Stimulated activated CD4-positive, alpha-beta T cell treated with anti-CD3 and anti-CD28 coated beads, Interleukin-1b, Interleukin-23, amount 100 ng/mL, for 4 hours (primary cell): ENCODE measurements around the gene SLC2A4.

Experiments used
- DNase-seq, 2 donors: peaks; one replicate each; pipeline ENCODE4 v3.0.0-alpha.2; 2020; ENCODE audit warnings: low read depth in 2 of 2

Gene SLC2A4

GRCh38 chr17:7306911-7307685 lies 25.6 kb downstream of the SLC2A4 start, which contains the start of gene EIF5A:
TSS of gene EIF5A (plus strand) at chr17:7307628. CDS start at chr17:7309636, 2,008 bp downstream.
- DNase-seq, result peak; percentile 100

DNA sequence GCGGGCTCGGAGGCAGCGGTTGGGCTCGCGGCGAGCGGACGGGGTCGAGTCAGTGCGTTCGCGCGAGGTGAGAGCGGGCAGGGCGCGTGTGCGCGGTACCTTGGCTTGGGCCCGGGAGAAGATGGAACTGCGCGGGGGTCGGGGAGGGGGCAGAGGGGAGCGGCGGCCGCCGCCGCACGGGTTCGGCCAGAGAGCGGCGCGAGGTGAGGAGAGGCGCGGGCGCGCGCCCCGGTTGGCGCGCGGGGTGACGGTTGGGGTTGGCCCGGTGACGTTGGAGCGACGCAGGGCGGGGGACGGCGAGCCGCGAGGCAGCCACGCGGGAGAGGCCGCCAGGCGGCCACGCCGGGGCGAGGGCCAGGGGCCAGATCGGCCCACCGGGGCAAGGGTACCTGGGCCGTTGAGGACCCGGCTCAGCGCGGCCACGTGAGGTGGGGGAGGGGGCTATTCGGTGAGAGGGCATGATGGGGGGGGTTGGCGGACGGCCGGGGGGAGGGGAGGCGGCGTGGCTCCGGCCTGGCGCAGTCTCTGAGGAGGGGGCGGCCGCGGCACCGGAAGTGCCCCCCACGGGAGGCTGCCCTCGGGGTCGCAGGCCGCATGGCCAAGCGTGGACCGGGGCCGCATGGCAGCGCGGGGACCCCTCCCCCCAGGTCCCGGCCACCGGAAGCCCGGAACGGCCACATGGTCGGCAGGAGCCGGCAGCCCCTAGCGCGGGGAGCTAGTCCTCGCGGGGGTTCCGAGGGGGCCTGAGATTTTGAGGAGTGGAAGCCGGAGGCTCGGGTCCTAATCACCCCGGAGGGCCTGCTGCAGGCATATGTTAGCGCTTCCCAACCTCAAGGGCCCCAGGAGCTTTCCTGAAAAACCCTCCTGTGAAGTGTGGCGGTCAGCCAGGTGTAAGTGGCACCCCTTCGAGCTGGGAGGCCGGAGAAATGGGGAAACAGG lies 26.4 kb downstream of the SLC2A4 start:
- DNase-seq, result peak in 1 of 2 donors; percentile 44

- DNase-seq, result peak; percentile 70 to 81
These were observed 27.3 kb downstream of the SLC2A4 start for GRCh38 chr17:7308625-7309433.

DNA sequence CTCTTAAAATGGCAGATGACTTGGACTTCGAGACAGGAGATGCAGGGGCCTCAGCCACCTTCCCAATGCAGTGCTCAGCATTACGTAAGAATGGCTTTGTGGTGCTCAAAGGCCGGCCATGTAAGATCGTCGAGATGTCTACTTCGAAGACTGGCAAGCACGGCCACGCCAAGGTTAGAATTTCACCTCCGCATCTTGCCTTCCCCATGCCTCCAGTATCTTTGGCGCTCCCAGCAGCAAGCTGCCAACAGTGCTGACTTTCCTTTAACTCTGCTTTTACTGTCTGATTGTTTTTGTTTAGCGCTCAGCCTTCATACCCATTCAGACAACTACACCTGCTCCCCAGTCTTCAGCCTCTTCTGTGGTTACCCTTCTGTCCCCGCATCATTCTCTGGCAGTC lies 28.1 kb downstream of the SLC2A4 start:
- DNase-seq, result no peak

DNA sequence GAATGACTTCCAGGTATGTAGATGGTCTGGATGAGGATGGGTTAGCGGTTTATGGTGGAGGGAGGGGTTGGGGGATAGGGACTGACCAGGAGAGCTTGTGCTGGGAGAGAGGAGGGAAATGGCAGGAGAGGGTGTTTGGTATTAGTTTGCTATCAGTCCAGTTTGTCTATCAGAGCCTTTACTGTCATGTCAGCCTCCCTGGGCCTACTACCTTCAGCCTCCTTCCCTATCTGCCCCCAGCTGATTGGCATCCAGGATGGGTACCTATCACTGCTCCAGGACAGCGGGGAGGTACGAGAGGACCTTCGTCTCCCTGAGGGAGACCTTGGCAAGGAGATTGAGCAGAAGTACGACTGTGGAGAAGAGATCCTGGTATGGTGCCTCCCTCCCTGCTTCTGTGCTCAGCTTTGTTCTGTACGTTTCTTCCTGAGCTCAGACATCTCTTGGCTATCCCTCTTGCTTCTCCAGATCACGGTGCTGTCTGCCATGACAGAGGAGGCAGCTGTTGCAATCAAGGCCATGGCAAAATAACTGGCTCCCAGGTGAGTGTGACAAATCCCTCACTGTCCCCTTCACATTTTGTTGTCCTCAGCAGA lies 29.7 kb downstream of the SLC2A4 start:
- DNase-seq, result no peak

- no peak for DNase-seq
These were observed 31.0 kb downstream of the SLC2A4 start for GRCh38 chr17:7312432-7313087.

DNA sequence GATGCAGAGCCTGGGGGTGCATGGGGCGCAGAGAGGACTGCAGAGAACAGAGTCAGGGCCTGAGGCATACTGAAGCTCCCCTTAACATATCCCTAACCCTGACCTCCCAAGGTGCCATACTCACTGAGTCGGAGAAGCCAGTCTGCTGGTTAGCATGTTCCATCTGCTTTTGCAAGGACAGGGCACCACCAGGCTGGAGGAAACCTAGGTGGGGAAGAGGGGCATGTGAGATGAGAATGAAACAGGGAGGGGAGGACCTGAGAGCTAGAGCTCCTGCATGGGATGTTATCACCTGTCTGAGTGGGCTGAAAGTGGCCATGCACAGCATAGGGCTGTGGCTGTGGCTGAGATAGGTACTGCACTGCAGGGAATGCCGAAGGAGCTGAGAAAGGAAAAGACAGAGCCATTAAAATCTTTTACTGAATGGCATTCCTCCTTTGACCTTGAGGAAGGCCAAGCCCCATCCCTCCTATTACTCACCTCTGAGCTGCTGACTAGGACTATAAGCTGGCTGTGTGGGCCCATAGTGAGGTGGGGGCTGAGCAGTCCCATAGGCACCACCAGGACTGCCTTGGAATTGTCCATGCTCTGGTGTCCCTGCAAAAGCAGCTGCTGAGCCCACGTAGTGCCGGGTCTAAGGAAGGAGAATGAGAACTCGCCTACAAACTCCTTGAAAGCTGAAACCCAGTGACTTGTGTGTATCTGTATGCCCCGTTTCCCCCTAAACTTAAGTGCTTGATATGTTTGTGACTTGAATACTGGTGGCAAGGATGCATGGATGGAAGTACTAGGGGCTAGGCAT lies 31.8 kb downstream of the SLC2A4 start:
- DNase-seq, result no peak

- no peak for DNase-seq
These were observed 32.6 kb downstream of the SLC2A4 start for GRCh38 chr17:7313890-7314718.

DNA sequence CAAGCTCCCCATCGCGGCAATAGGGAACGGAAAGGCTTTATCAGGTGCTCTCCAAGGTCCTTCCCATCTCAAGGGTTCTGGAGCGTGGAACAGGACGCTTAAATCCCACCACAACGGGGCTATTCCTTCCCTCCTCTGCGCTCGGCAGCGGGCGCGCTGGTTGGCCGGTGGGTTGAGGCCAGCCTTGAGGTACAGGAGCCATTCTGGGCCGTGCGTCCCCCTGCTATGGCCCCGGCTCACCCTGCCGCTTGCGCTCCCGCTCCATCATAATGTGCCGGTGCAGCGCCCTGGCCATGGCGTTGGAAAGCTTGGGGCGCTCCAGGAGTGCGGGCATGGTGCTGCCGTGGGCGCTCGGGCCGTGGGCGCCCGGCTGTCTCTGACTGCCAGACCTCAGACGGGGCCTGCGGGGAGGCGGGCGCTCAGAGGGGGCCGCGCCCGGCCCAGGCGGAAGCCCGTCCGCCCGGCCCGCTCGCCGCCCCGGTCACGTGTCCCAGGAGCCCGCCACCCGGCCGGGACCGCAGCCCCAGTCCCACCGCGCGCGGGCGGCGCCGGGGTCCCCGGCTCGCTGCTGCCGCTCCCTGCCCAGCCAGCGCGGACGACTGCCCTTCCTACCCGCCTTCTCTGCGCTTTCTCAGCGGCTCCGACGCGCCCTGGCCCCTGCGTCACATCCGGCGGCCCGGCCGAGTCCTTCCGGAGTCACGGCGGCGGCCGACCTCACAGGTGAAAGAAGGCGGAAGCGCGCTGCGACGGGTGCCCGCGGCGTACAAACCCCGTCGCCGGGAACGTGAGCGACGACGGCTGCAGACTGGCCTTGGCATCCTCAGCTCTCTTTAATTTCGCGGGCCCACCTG lies 33.4 kb downstream of the SLC2A4 start, which contains the start of gene GPS2:
GPS2 (minus strand) TSS at position 642 of the 851 bp plus-strand sequence; CDS start at position 334, 308 bp downstream.
- peak; percentile 85 to 93 for DNase-seq

- DNase-seq, result no peak
These were observed 34.2 kb downstream of the SLC2A4 start for GRCh38 chr17:7315570-7316235.

GRCh38 chr17:7317161-7317803 lies 35.8 kb downstream of the SLC2A4 start:
- DNase-seq, result no peak

DNA sequence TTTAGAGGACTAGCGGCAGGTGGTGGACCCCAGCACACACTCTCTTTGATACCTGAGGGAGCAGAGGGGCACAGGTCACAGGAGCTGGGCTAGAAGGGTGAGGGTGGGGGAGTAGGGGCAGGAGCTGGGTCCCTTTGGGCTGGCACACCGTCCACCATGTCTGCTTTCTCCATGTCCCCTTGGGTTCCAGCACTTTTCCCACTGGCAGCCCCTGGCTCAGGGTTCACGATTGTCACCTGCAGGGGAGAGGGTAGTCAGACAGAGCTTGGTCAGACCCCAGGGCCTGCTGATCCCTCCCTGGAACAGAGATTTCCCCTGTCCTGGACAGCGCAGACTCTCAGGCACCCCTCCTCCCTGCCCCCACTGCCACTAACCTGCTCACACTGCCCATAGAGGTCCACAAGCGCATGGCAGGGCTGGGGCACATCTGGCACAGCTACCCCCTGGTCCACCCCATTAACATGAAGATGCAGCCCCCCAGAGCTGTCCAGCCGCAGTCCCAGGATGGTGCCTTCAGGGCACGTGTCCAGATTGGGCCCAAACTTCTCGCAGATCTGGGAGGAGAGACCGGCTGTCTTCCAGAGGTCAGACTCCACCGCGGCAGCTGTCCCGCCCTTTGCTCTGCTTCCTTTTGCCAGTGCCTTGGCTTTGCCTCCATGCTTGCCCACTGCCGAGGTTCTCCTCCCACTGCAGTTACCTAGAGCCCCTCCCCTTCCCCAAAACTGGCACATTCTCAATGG lies 36.8 kb downstream of the SLC2A4 start:
- DNase-seq, result no peak

DNA sequence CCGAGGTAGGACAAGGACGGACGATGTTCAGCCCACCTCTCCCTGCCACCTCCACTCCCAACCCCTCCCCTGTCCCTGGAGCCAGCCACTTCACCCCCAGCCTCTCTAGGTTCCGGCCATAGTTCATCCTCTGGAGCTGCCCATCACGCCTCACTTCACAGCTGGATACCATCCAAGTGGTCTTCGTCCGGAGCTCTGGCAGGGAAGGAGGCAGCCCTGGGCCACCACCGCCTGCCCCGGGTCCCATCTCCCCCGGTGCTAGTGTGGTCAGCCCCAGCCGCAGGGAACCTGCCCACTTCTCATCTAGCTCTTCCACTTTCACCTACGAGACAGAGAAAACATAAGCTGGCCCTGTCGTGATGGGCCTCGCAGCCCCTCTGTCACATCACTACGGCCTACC lies 39.9 kb downstream of the SLC2A4 start:
- no peak for DNase-seq

DNA sequence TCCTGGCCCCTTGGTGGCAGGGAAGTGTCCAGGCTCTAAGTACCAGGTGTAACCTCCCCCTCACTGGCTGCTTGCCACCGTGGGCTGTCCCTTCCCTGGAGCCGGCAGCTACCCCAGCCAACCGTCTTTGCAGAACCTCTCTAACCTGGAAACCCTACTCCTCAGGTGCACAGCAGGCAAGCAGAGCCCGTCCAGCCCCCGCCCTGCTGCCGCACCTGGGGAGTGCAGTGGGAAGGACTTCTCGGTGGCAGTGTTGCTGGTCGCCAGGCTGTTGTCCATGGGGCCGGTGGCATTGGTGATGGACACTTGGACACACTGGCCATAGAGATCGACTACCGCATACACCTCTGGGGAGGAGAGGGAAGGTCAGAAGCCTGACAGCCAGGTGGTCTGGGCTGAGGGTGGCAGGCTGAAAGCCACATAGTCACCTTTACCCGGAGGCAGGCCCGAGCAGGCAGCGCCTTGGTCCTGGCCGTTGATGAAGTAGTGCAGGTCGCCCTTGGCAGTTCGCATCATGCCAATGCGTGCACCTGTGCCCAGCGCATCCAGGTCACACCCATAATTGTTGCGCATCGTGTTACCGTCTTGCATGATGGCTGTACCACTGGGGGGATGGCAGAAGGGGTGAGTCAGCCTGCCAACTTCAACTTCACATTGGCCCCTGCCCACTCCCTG lies 41.1 kb downstream of the SLC2A4 start:
- no peak for DNase-seq

DNA sequence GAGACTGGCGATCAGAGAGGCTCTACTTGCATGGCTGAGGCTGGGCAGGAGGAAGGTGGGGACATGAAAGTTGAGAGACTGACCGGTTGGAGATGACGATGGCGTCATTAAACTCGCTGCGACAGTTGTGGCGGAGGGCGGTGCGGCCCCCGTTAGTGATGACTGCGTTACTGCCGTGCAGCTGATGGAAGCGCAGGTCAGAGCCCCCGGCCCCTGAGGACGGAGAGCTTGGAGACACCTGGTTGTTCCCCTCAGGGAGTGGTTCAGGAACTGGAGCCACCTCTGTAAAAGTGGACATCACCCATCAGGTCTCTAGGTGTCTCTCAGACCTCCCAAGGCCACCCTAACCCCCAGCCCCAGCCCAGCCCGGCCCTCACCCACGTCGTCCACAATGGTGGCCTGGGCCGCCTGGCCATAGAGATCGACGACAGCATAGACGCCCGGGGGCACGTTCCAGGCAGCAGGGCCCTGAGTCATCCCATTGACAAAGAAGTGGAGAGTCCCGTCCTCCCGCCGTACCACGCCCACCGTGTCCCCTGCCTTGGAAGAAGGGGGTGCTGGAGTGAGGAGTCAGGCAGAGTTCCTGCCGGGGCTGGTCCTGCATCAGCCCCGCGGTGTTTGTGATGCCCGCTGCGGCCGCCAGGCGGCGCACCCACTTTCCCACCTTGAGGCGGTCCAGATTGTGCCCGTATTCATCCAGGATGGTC lies 42.4 kb downstream of the SLC2A4 start:
- peak; percentile 56 to 63 for DNase-seq
